Stimulated activated CD4-positive, alpha-beta T cell treated with anti-CD3 and anti-CD28 coated beads, TNF-alpha, amount 100 ng/mL, for 4 hours (primary cell): Measurements from ENCODE around the gene GSTA2.
"Not testable (repeated sequence)": the region's sequence is repeated elsewhere in the genome, so short reads cannot be mapped to it uniquely, and the experiment has no call there.

Experiments
- DNase-seq, 3 experiments: peaks; one replicate each; pipeline ENCODE4 v3.0.0-alpha.2; 2020; ENCODE audit warnings: low read depth in 3 of 3

Gene GSTA2

GRCh38 chr6:52763322-52763916, at the start of gene GSTA2:
TSS of gene GSTA2 (minus strand) at chr6:52763475. CDS start at chr6:52757947, 5,528 bp downstream.
- not testable (repeated sequence) for DNase-seq

- not testable (repeated sequence) for DNase-seq
Measured at GRCh38 chr6:52809777-52810176, 46.5 kb upstream of the GSTA2 start.

- DNase-seq: no peak
Measured at GRCh38 chr6:52808660-52809059, 45.4 kb upstream of the GSTA2 start.

- not testable (repeated sequence) for DNase-seq
Measured at GRCh38 chr6:52803668-52804255, 40.5 kb upstream of the GSTA2 start, which contains the start of gene GSTA1. TSS of gene GSTA1 (minus strand) at chr6:52803816. CDS start at chr6:52799267, 4,549 bp downstream.

GRCh38 chr6:52802806-52803205, 39.5 kb upstream of the GSTA2 start:
- no peak for DNase-seq

- no peak for DNase-seq
Measured at GRCh38 chr6:52801188-52801841, 38.0 kb upstream of the GSTA2 start.

GRCh38 chr6:52799272-52799671, 36.0 kb upstream of the GSTA2 start:
- DNase-seq: not testable (repeated sequence)

- not testable (repeated sequence) for DNase-seq
Measured at GRCh38 chr6:52794366-52794765, 31.1 kb upstream of the GSTA2 start.

- no peak for DNase-seq
Measured at GRCh38 chr6:52790861-52791260, 27.6 kb upstream of the GSTA2 start.

- not testable (repeated sequence) for DNase-seq
Measured at GRCh38 chr6:52789658-52790057, 26.4 kb upstream of the GSTA2 start.

- no peak for DNase-seq
Measured at GRCh38 chr6:52788478-52788877, 25.2 kb upstream of the GSTA2 start.

- DNase-seq: no peak
Measured at GRCh38 chr6:52787917-52788316, 24.6 kb upstream of the GSTA2 start.

GRCh38 chr6:52786249-52786956, 23.1 kb upstream of the GSTA2 start:
- no peak for DNase-seq

- DNase-seq: not testable (repeated sequence)
Measured at GRCh38 chr6:52782696-52783274, 19.5 kb upstream of the GSTA2 start.

- DNase-seq: not testable (repeated sequence)
Measured at GRCh38 chr6:52782209-52782608, 18.9 kb upstream of the GSTA2 start.

GRCh38 chr6:52779237-52779636, 16.0 kb upstream of the GSTA2 start:
- DNase-seq: no peak

GRCh38 chr6:52776711-52777351, 13.6 kb upstream of the GSTA2 start:
- DNase-seq: not testable (repeated sequence)

GRCh38 chr6:52769399-52769798, 6.1 kb upstream of the GSTA2 start:
- not testable (repeated sequence) for DNase-seq

- DNase-seq: not testable (repeated sequence)
Measured at GRCh38 chr6:52767658-52768057, 4.4 kb upstream of the GSTA2 start.

GRCh38 chr6:52761673-52762491, 1.4 kb downstream of the GSTA2 start:
- DNase-seq: not testable (repeated sequence)
